ENCODE results near the gene WSCD1.

Gene WSCD1

GRCh38 chr17:6108382-6108781 lies 38.2 kb downstream of the WSCD1 start:
- Histone ChIP-seq H3K9ac (no peak overlapping the region), H3K4me2 (ENCODE audit: low read length) (no peak overlapping the region), H3K36me3 (ENCODE audit: control insufficient read depth, insufficient read depth, low read length) (no peaks in the 10 kb centered on the region), H2AFZ (no peak overlapping the region), H3K27ac (no peak overlapping the region), H3K27me3 (ENCODE audit: control insufficient read depth, insufficient read depth, low read length) (no peaks in the 10 kb centered on the region), H3K79me2 (no peaks in the 10 kb centered on the region), H3K9me3 (ENCODE audit: control insufficient read depth, low read length) (no peaks in the 10 kb centered on the region), H3K4me3 (ENCODE audit: low read depth, low read length) (no peak overlapping the region), H3K4me1 (no peaks in the 10 kb centered on the region)
- TF ChIP-seq CTCF (IDR thresholded peaks at IDR 0.05) = no peak

GRCh38 chr17:6108987-6109386 lies 38.8 kb downstream of the WSCD1 start:
- Histone ChIP-seq H3K4me3 (ENCODE audit: low read depth, low read length) (no peak overlapping the region), H3K9me3 (ENCODE audit: control insufficient read depth, low read length) (no peaks in the 10 kb centered on the region)
- TF ChIP-seq CTCF (IDR thresholded peaks at IDR 0.05) = no peak

GRCh38 chr17:6109536-6109935 lies 39.4 kb downstream of the WSCD1 start:
- no peak overlapping the region for H3K9ac ChIP-seq
- no peak for TF ChIP-seq CTCF (IDR thresholded peaks at IDR 0.05)
- H2AFZ ChIP-seq = no peak overlapping the region
- H3K79me2 ChIP-seq = no peaks in the 10 kb centered on the region
- H3K27me3 ChIP-seq (ENCODE audit: control insufficient read depth, insufficient read depth, low read length) = no peaks in the 10 kb centered on the region
- no peak overlapping the region for H3K27ac ChIP-seq
- no peak overlapping the region for H3K4me2 ChIP-seq (ENCODE audit: low read length)
- H3K4me3 ChIP-seq (ENCODE audit: low read depth, low read length) = no peak overlapping the region
- H3K9me3 ChIP-seq (ENCODE audit: control insufficient read depth, low read length) = no peaks in the 10 kb centered on the region
- no peaks in the 10 kb centered on the region for H3K36me3 ChIP-seq (ENCODE audit: control insufficient read depth, insufficient read depth, low read length)
- no peaks in the 10 kb centered on the region for H3K4me1 ChIP-seq

More at GRCh38 chr17:6108987-6109386, 38.8 kb downstream of the WSCD1 start:
- Histone ChIP-seq H3K36me3 (ENCODE audit: control insufficient read depth, insufficient read depth, low read length) (no peaks in the 10 kb centered on the region), H3K79me2 (no peaks in the 10 kb centered on the region), H3K4me2 (ENCODE audit: low read length) (no peak overlapping the region), H3K4me1 (no peaks in the 10 kb centered on the region), H3K9ac (no peak overlapping the region), H3K27ac (no peak overlapping the region), H2AFZ (no peak overlapping the region), H3K27me3 (ENCODE audit: control insufficient read depth, insufficient read depth, low read length) (no peaks in the 10 kb centered on the region)

- H3K36me3 ChIP-seq (ENCODE audit: control insufficient read depth, insufficient read depth, low read length) = no peaks in the 10 kb centered on the region
- H3K27me3 ChIP-seq (ENCODE audit: control insufficient read depth, insufficient read depth, low read length) = no peaks in the 10 kb centered on the region
- no peak overlapping the region for H3K4me2 ChIP-seq (ENCODE audit: low read length)
- no peaks in the 10 kb centered on the region for H3K9me3 ChIP-seq (ENCODE audit: control insufficient read depth, low read length)
- H2AFZ ChIP-seq = no peak overlapping the region
- no peak overlapping the region for H3K9ac ChIP-seq
- TF ChIP-seq CTCF (IDR thresholded peaks at IDR 0.05) = no peak
- no peaks in the 10 kb centered on the region for H3K79me2 ChIP-seq
- H3K4me3 ChIP-seq (ENCODE audit: low read depth, low read length) = no peak overlapping the region
- no peaks in the 10 kb centered on the region for H3K4me1 ChIP-seq
- no peak overlapping the region for H3K27ac ChIP-seq
These were observed 39.9 kb downstream of the WSCD1 start for GRCh38 chr17:6110088-6110487.

- H3K4me3 ChIP-seq (ENCODE audit: low read depth, low read length) = no peak overlapping the region
- H3K9ac ChIP-seq = no peak overlapping the region
- H3K4me1 ChIP-seq = no peaks in the 10 kb centered on the region
- H2AFZ ChIP-seq = no peak overlapping the region
- no peak overlapping the region for H3K27ac ChIP-seq
- H3K36me3 ChIP-seq (ENCODE audit: control insufficient read depth, insufficient read depth, low read length) = no peaks in the 10 kb centered on the region
- H3K9me3 ChIP-seq (ENCODE audit: control insufficient read depth, low read length) = no peaks in the 10 kb centered on the region
- no peak for TF ChIP-seq CTCF (IDR thresholded peaks at IDR 0.05)
- H3K79me2 ChIP-seq = no peaks in the 10 kb centered on the region
- no peak overlapping the region for H3K4me2 ChIP-seq (ENCODE audit: low read length)
- H3K27me3 ChIP-seq (ENCODE audit: control insufficient read depth, insufficient read depth, low read length) = no peaks in the 10 kb centered on the region
These were observed 40.4 kb downstream of the WSCD1 start for GRCh38 chr17:6110592-6110991.
